Mesendoderm (in vitro differentiated cells): ENCODE results near the gene MYO10.
"Not testable (repeated sequence)": the region's sequence is repeated elsewhere in the genome, so short reads cannot be mapped to it uniquely, and the experiment has no call there.

ENCODE experiments used
- DNase-seq: peaks from one replicate; pipeline ENCODE4 v3.0.0; 2013
- H2AK5ac ChIP-seq: 2 replicates; pipeline ENCODE4 v1.6.1; 2013; ENCODE audit warnings: low read length, inconsistent platforms
- H2BK120ac ChIP-seq: 2 replicates; pipeline ENCODE4 v1.6.1; 2013; ENCODE audit warnings: low read depth, mild to moderate bottlenecking, low read length, moderate library complexity, mixed read lengths
- H2BK15ac ChIP-seq: replicated peaks from 2 replicates; pipeline ENCODE4 v1.6.1; 2013; ENCODE audit warnings: low read depth, mild to moderate bottlenecking, moderate library complexity
- H2BK5ac ChIP-seq: 2 replicates; pipeline ENCODE4 v1.6.1; 2013; ENCODE audit warnings: low read length, inconsistent platforms
- H3K18ac ChIP-seq: 2 replicates; pipeline ENCODE4 v1.6.1; 2013; ENCODE audit warnings: mild to moderate bottlenecking, low read length, mixed read lengths
- H3K23ac ChIP-seq: one replicate; pipeline ENCODE4 v1.6.1; 2013; ENCODE audit warnings: low read length
- H3K27ac ChIP-seq: 2 replicates; pipeline ENCODE4 v1.5.1; 2013; ENCODE audit warnings: low read depth, mild to moderate bottlenecking, inconsistent platforms, low read length, moderate library complexity
- H3K27me3 ChIP-seq: 2 replicates; pipeline ENCODE4 v1.6.1; 2013; ENCODE audit warnings: low read length, control low read depth, mild to moderate bottlenecking, inconsistent platforms; ENCODE audit not compliant: insufficient read depth, poor library complexity
- H3K36me3 ChIP-seq: 2 replicates; pipeline ENCODE4 v1.6.1; 2013; ENCODE audit warnings: low read length, inconsistent platforms; ENCODE audit not compliant: control insufficient read depth, insufficient read depth
- H3K4ac ChIP-seq: one replicate; pipeline ENCODE4 v1.6.1; 2013; ENCODE audit warnings: low read depth, mild to moderate bottlenecking, low read length, moderate library complexity
- H3K4me1 ChIP-seq: 2 replicates; pipeline ENCODE4 v1.6.1; 2013; ENCODE audit warnings: low read depth, low read length, inconsistent platforms; ENCODE audit not compliant: control insufficient read depth
- H3K4me2 ChIP-seq: 2 replicates; pipeline ENCODE4 v1.6.1; 2013; ENCODE audit warnings: low read length
- H3K4me3 ChIP-seq: 2 replicates; pipeline ENCODE4 v1.5.1; 2013; ENCODE audit warnings: mild to moderate bottlenecking, low read length
- H3K56ac ChIP-seq: one replicate; pipeline ENCODE4 v1.6.1; 2013; ENCODE audit warnings: low read length
- H3K79me1 ChIP-seq: 2 replicates; pipeline ENCODE4 v1.6.1; 2013; ENCODE audit warnings: low read length, inconsistent platforms
- H3K79me2 ChIP-seq: 2 replicates; pipeline ENCODE4 v1.6.1; 2013; ENCODE audit warnings: mild to moderate bottlenecking, low read length; ENCODE audit not compliant: control insufficient read depth, insufficient read depth
- H3K9ac ChIP-seq: 2 replicates; pipeline ENCODE4 v1.6.1; 2013; ENCODE audit warnings: low read length, inconsistent platforms
- H4K5ac ChIP-seq: one replicate; pipeline ENCODE4 v1.6.1; 2013; ENCODE audit warnings: low read length
- H4K8ac ChIP-seq: one replicate; pipeline ENCODE4 v1.6.1; 2013; ENCODE audit warnings: low read depth, mild to moderate bottlenecking, control low read depth, low read length, moderate library complexity
- WGBS: extraction: QIAGEN DNeasy Blood & Tissue Kit; methylation state at CpG from one replicate; pipeline ENCODE4 v1.1.7; 2013; ENCODE audit warnings: low lambda C conversion rate, missing lambda C conversion rate; ENCODE audit not compliant: insufficient coverage; ENCODE audit errors: extremely low coverage; 5-methylcytosine and 5-hydroxymethylcytosine counted together

The MYO10 gene

DNA sequence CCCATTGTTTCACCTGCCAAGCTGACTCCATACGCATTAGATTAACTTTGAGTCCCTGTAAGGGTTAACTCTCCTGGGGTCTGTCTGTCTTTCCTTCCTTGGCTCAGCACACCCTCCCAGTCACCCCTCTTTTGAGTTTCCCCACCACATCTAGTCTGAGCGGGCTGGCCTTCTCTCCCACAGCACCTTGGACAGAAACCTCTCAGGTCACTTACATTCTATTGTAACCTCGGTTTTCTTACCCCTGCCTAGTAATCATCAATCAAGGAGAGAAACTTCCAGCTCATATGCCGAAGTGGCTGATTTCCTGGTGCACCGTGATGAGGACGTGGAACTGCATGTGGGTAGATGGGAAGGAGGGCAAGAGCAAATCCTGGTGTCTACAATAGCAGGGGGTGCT, 102.1 kb downstream of the MYO10 start:
- Histone ChIP-seq H2BK15ac (no peak overlapping the region), H4K8ac (no peak overlapping the region), H3K56ac (no peak overlapping the region), H2BK5ac (no peak overlapping the region), H3K23ac (no peak overlapping the region), H2AK5ac (no peak overlapping the region), H2BK120ac (no peak overlapping the region), H3K36me3 (no peaks in the 10 kb centered on the region), H4K5ac (no peak overlapping the region), H3K79me1 (peaks cover 4% of the 10 kb centered on the region), H3K4ac (no peak overlapping the region), H3K4me3 (no peak overlapping the region), H3K4me2 (no peak overlapping the region), H3K4me1 (peaks cover 2% of the 10 kb centered on the region), H3K18ac (no peak overlapping the region), H3K9ac (no peak overlapping the region), H3K27me3 (no peaks in the 10 kb centered on the region), H3K79me2 (no peaks in the 10 kb centered on the region), H3K27ac (no peak overlapping the region)
- WGBS = no CpG with 5 or more reads among the region's 6 CpGs
- no peak for DNase-seq

GRCh38 chr5:16831326-16831725, 104.8 kb downstream of the MYO10 start:
- no CpG with 5 or more reads among the region's 7 CpGs for WGBS
- not testable (repeated sequence) for H2AK5ac ChIP-seq, H3K36me3 ChIP-seq, DNase-seq, H2BK15ac ChIP-seq, H3K9ac ChIP-seq, H3K4ac ChIP-seq, H3K27me3 ChIP-seq, H4K8ac ChIP-seq, H3K56ac ChIP-seq, H3K4me3 ChIP-seq, H3K18ac ChIP-seq, H3K79me1 ChIP-seq, H2BK120ac ChIP-seq, H3K23ac ChIP-seq, H2BK5ac ChIP-seq, H3K79me2 ChIP-seq, H4K5ac ChIP-seq, H3K4me2 ChIP-seq, H3K4me1 ChIP-seq, H3K27ac ChIP-seq

DNA sequence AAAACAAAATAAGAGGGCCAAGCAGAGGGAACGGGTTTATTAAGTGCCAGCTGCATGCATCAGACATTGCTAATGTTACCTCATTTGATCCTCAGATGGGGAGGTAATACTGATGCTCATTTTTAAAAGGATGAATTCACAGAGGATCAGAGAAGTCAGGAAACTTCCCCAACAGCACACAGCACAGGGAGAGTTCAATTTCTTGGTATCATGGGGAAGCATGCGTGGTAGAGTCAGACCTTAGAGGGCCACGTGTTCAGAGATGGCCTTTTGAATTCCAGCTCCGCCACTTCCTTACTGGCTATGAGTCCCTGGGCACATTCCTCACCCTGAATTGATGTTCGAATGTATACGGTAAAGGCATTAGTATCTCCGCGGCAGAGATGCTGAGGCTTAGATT, 108.3 kb downstream of the MYO10 start:
- Histone ChIP-seq H2BK5ac (no peak overlapping the region), H3K23ac (no peak overlapping the region), H3K56ac (no peak overlapping the region), H3K79me1 (peaks cover 5% of the 10 kb centered on the region), H3K79me2 (no peaks in the 10 kb centered on the region), H3K27ac (no peak overlapping the region), H3K27me3 (no peaks in the 10 kb centered on the region), H2AK5ac (no peak overlapping the region), H3K4me1 (no peaks in the 10 kb centered on the region), H3K4me2 (no peak overlapping the region), H4K5ac (no peak overlapping the region), H2BK120ac (no peak overlapping the region), H4K8ac (no peak overlapping the region), H3K18ac (no peak overlapping the region), H3K4me3 (no peak overlapping the region), H3K9ac (no peak overlapping the region), H3K4ac (no peak overlapping the region), H3K36me3 (no peaks in the 10 kb centered on the region), H2BK15ac (no peak overlapping the region)
- WGBS = no CpG with 5 or more reads among the region's 8 CpGs
- no peak for DNase-seq

- H3K56ac ChIP-seq = no peak overlapping the region
- H2BK15ac ChIP-seq = no peak overlapping the region
- no peak overlapping the region for H4K8ac ChIP-seq
- no peak overlapping the region for H2BK120ac ChIP-seq
- H3K27me3 ChIP-seq = no peaks in the 10 kb centered on the region
- H3K4me1 ChIP-seq = no peaks in the 10 kb centered on the region
- H3K18ac ChIP-seq = no peak overlapping the region
- H3K79me1 ChIP-seq = peaks cover 5% of the 10 kb centered on the region
- H4K5ac ChIP-seq = no peak overlapping the region
- no peak overlapping the region for H3K23ac ChIP-seq
- no peaks in the 10 kb centered on the region for H3K36me3 ChIP-seq
- no peak overlapping the region for H3K27ac ChIP-seq
- no CpG with 5 or more reads among the region's 15 CpGs for WGBS
- no peak overlapping the region for H3K9ac ChIP-seq
- H3K4me3 ChIP-seq = no peak overlapping the region
- H3K79me2 ChIP-seq = no peaks in the 10 kb centered on the region
- no peak overlapping the region for H2AK5ac ChIP-seq
- H3K4me2 ChIP-seq = no peak overlapping the region
- H3K4ac ChIP-seq = no peak overlapping the region
- DNase-seq = no peak
- H2BK5ac ChIP-seq = no peak overlapping the region
Observed at GRCh38 chr5:16826379-16827125, 109.5 kb downstream of the MYO10 start.

DNA sequence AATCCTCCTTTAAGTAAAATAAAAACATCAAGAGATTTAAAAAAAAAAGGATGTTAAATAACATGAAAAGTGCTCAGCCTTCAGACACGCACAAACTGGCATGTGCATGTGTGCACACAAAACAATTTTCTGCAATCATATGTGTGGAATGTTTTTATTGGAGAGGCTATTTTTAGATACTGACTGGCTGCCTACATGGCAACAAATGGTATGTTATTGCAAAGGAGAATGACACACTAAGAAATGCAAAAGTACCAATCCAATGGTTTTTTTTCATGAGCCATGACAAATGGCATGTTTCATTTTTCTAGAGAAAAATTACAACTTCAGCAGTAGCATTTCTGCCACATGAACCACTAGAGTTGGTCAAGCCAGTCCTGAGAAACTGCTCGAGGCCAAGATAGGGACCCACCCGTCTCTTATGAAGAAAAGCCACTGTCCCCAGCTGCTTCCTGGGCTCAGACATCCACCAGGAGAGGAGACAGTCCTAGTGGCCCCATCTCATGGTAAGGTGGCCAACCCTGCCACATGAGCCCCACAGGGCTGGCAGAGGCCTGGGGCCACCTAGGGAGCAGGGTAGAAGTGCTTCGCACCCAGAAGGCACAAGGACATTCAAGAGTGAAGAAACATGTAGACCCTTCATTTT, 116.4 kb downstream of the MYO10 start:
- no peak overlapping the region for H3K56ac ChIP-seq
- no peaks in the 10 kb centered on the region for H3K4me1 ChIP-seq
- H3K9ac ChIP-seq = no peak overlapping the region
- H3K36me3 ChIP-seq = no peaks in the 10 kb centered on the region
- no peak overlapping the region for H4K5ac ChIP-seq
- no peaks in the 10 kb centered on the region for H3K27me3 ChIP-seq
- no peaks in the 10 kb centered on the region for H3K79me2 ChIP-seq
- no peak for DNase-seq
- no peak overlapping the region for H2AK5ac ChIP-seq
- no peak overlapping the region for H3K4me2 ChIP-seq
- H3K27ac ChIP-seq = no peak overlapping the region
- no peak overlapping the region for H4K8ac ChIP-seq
- H3K4ac ChIP-seq = no peak overlapping the region
- no peaks in the 10 kb centered on the region for H3K79me1 ChIP-seq
- no peak overlapping the region for H3K4me3 ChIP-seq
- H3K18ac ChIP-seq = no peak overlapping the region
- no peak overlapping the region for H2BK15ac ChIP-seq
- H2BK5ac ChIP-seq = no peak overlapping the region
- H2BK120ac ChIP-seq = no peak overlapping the region
- WGBS = no CpG with 5 or more reads among the region's 4 CpGs
- no peak overlapping the region for H3K23ac ChIP-seq
